OCI-LY7 (cell line): ENCODE measurements around the gene DAGLA. TPM values are rescaled to one million over a fixed set of nuclear protein-coding genes. Genes with fewer than 3 reads are reported as not detected.

ENCODE experiments used
- BruUV-seq: library from RNA; stranded (reverse); fragments of 400-500 nt; replicated peaks from 2 replicates; lab custom pipeline; 2021; lab: Mats Ljungman, UMichigan
- CTCF ChIA-PET: fragments of 300-600 bp; sonication (Branson Sonifier 250); formaldehyde crosslinking; loops from one replicate; lab custom pipeline; 2022; ENCODE audit warnings: antibody characterized with exemption; ENCODE audit not compliant: unreplicated experiment; lab: Charles Lee
- POLR2A ChIA-PET: fragments of 300-600 bp; sonication (Branson Sonifier 250); formaldehyde crosslinking; loops from one replicate; lab custom pipeline; 2022; ENCODE audit warnings: antibody characterized with exemption; lab: Charles Lee
- DNase-seq: peaks from one replicate; pipeline ENCODE4 v3.0.0-alpha.2; 2015; ENCODE audit warnings: low spot score
- H2AFZ ChIP-seq: fragments of 200-600 bp; sonication (generic), shearing (Covaris generic); 2 replicates; pipeline ENCODE4 v1.6.1; 2014; ENCODE audit warnings: mild to moderate bottlenecking, antibody characterized with exemption, low read length, moderate library complexity
- H3K27ac ChIP-seq: fragments of 200-600 bp; sonication (generic); 2 replicates; pipeline ENCODE4 v1.5.1; 2014; ENCODE audit warnings: mixed run types, low read depth, mild to moderate bottlenecking, moderate library complexity, low read length, inconsistent platforms; ENCODE audit not compliant: poor library complexity, severe bottlenecking
- H3K36me3 ChIP-seq: fragments of 200-600 bp; sonication (generic); 2 replicates; pipeline ENCODE4 v1.6.1; 2014; ENCODE audit warnings: mild to moderate bottlenecking, antibody characterized with exemption, low read length, moderate library complexity, mixed read lengths; ENCODE audit not compliant: insufficient read depth
- H3K4me1 ChIP-seq: fragments of 200-600 bp; sonication (generic); 2 replicates; pipeline ENCODE4 v1.5.1; 2014; ENCODE audit warnings: mild to moderate bottlenecking, low read length; ENCODE audit not compliant: insufficient read depth, poor library complexity, severe bottlenecking
- H3K4me2 ChIP-seq: fragments of 200-600 bp; sonication (generic); 2 replicates; pipeline ENCODE4 v1.6.1; 2014; ENCODE audit warnings: mild to moderate bottlenecking, low read length
- H3K4me3 ChIP-seq: fragments of 200-600 bp; sonication (generic); 2 replicates; pipeline ENCODE4 v1.5.1; 2014; ENCODE audit warnings: mild to moderate bottlenecking, low read depth, low read length; ENCODE audit not compliant: poor library complexity, severe bottlenecking
- H3K79me2 ChIP-seq: fragments of 200-600 bp; sonication (generic); 2 replicates; pipeline ENCODE4 v1.6.1; 2016; ENCODE audit warnings: low read depth, mild to moderate bottlenecking, low read length, moderate library complexity, mixed read lengths; ENCODE audit not compliant: insufficient read depth
- H3K9me2 ChIP-seq: fragments of 200-600 bp; sonication (generic); 2 replicates; pipeline ENCODE4 v1.6.1; 2016; ENCODE audit warnings: mild to moderate bottlenecking, low read length, mixed read lengths; ENCODE audit not compliant: insufficient read depth
- H3K9me3 ChIP-seq: fragments of 200-600 bp; sonication (generic); 2 replicates; pipeline ENCODE4 v1.6.1; 2014; ENCODE audit warnings: mild to moderate bottlenecking, mixed run types, low read length, mixed read lengths
- H4K20me1 ChIP-seq: fragments of 200-600 bp; sonication (generic); 2 replicates; pipeline ENCODE4 v1.6.1; 2014; ENCODE audit warnings: mild to moderate bottlenecking, antibody characterized with exemption, low read length, moderate library complexity, mixed read lengths; ENCODE audit not compliant: insufficient read depth
- EZH2phosphoT487 ChIP-seq: fragments of 200-600 bp; sonication (generic); IDR thresholded peaks from 2 replicates; pipeline ENCODE4 v1.6.1; 2018; ENCODE audit warnings: low read depth, borderline replicate concordance, mild to moderate bottlenecking, mixed run types, antibody characterized with exemption, low read length, moderate library complexity, mixed read lengths
- intact Hi-C: fragments of 100-400 bp; cut with micrococcal nuclease; formaldehyde crosslinking; loops from one replicate; pipeline ENCODE4 v1.10.0; 2022; ENCODE audit not compliant: unreplicated experiment
- total RNA-seq, 2 experiments: library from RNA; depleted of rRNA in 1 of 2; stranded (reverse); fragments of >200 nt in 1 of 2; shearing (Covaris generic) in 1 of 2; gene quantifications; 2 replicates each; pipeline ENCODE4 v1.2.3, GENCODE V29; 2014 to 2022
- TF ChIP-seq, protein P1 (sequence below): fragments of 200-600 bp; sonication (generic); conservative IDR thresholded peaks from 2 replicates; pipeline ENCODE4 v1.5.1; 2014; ENCODE audit warnings: mild to moderate bottlenecking, antibody characterized with exemption, low read length, moderate library complexity, mixed read lengths

The DAGLA gene
- total RNA-seq, 2 experiments from 2014 or later, result not detected

DNA sequence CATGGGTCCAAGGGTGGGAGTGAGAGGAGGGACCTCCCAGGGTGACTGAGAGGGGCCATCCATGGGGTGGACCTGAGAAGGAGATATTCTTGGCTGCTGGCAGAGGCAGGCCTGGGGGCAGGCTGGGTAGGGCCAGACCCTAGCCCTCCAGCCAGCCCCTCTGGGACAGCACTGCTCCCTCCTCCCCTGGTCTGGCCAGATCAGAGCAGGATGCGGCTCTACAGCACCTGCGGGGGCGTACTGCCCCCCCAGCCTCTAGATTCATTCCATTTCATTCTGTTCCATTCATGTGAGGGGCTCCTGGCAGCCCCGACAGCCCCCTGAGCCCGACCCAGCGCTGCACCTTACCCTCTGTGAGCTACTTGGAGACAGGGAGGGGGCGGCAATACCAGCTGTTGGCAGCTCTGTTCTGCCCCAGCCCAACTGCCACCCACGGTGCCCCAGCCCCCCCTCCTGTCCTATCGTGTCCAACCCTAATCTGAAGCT lies 37.9 kb downstream of the DAGLA start:
- no peak overlapping the region for H3K4me3 ChIP-seq
- DNase-seq, result no peak
- no peak overlapping the region for H3K27ac ChIP-seq
- no peaks in the 10 kb centered on the region for H3K9me2 ChIP-seq
- no peak for TF ChIP-seq EZH2phosphoT487
- intact Hi-C loops, result no loop called here
- H2AFZ ChIP-seq, result no peak overlapping the region
- H4K20me1 ChIP-seq, result no peaks in the 10 kb centered on the region
- BruUV-seq, result no TSS peak
- H3K4me2 ChIP-seq, result no peak overlapping the region
- no peaks in the 10 kb centered on the region for H3K4me1 ChIP-seq
- H3K79me2 ChIP-seq, result no peaks in the 10 kb centered on the region
- ChIA-PET POLR2A (no interaction called here), CTCF (interaction anchor here (0.6 kb wide), 1 partner anchor 186 kb away, joined by 6 read pairs; no protein-coding TSS in a partner anchor)
- no peaks in the 10 kb centered on the region for H3K9me3 ChIP-seq
- H3K36me3 ChIP-seq, result no peaks in the 10 kb centered on the region

DNA sequence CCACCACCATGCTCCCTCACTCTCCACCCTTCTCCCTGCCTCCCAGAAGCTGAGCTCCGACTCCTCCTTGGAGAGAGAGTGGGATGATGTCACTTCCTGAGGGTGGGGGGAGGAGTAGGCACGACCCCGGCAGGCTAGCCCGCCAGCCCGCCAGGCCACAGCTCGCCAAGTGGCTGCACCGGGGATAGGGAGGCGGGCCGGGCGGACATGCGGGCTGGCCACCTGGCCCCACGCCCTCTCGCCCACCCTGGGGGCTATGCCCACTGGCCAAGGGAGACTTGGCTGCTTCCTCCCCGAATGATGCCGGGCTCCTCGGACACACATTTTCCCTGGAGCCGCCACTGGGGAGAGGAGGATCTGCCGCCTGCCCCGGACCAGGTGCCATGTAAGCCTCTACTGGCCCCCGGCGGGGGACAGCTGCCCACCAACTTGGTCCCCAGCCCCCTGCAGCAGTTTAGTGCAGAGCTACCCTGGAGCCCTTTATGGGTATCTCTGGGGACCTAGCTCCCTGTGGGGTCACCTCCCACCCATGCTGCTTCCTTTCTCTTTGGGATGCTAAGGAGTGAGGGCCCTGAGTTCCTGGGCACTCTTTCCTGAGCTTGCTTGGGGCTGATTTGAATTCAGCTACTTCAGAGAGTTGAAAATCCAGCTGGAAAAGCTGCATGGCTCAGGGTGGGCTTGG lies 38.6 kb downstream of the DAGLA start:
- H4K20me1 ChIP-seq, result no peaks in the 10 kb centered on the region
- no peak overlapping the region for H2AFZ ChIP-seq
- no peak overlapping the region for H3K4me3 ChIP-seq
- no peak overlapping the region for H3K4me2 ChIP-seq
- no peaks in the 10 kb centered on the region for H3K4me1 ChIP-seq
- ChIA-PET POLR2A (no interaction called here), CTCF (interaction anchor here (0.6 to 1.0 kb wide), 3 partner anchors 15 to 187 kb away, joined by 3 to 6 read pairs (median 3); no protein-coding TSS in a partner anchor)
- intact Hi-C loops, result no loop called here
- no peak for TF ChIP-seq EZH2phosphoT487
- TF ChIP-seq, protein P1, sequence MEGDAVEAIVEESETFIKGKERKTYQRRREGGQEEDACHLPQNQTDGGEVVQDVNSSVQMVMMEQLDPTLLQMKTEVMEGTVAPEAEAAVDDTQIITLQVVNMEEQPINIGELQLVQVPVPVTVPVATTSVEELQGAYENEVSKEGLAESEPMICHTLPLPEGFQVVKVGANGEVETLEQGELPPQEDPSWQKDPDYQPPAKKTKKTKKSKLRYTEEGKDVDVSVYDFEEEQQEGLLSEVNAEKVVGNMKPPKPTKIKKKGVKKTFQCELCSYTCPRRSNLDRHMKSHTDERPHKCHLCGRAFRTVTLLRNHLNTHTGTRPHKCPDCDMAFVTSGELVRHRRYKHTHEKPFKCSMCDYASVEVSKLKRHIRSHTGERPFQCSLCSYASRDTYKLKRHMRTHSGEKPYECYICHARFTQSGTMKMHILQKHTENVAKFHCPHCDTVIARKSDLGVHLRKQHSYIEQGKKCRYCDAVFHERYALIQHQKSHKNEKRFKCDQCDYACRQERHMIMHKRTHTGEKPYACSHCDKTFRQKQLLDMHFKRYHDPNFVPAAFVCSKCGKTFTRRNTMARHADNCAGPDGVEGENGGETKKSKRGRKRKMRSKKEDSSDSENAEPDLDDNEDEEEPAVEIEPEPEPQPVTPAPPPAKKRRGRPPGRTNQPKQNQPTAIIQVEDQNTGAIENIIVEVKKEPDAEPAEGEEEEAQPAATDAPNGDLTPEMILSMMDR, result no peak
- H3K9me3 ChIP-seq, result no peaks in the 10 kb centered on the region
- no peaks in the 10 kb centered on the region for H3K79me2 ChIP-seq
- H3K36me3 ChIP-seq, result no peaks in the 10 kb centered on the region
- BruUV-seq, result no TSS peak
- no peak overlapping the region for H3K27ac ChIP-seq
- DNase-seq, result no peak
- H3K9me2 ChIP-seq, result no peaks in the 10 kb centered on the region

GRCh38 chr11:61719978-61720377 lies 39.8 kb downstream of the DAGLA start:
- H3K27ac ChIP-seq, result no peak overlapping the region
- no TSS peak for BruUV-seq
- H3K4me3 ChIP-seq, result no peak overlapping the region
- no peak for DNase-seq
- H3K9me2 ChIP-seq, result no peaks in the 10 kb centered on the region
- no peaks in the 10 kb centered on the region for H3K9me3 ChIP-seq
- H4K20me1 ChIP-seq, result no peaks in the 10 kb centered on the region
- H3K79me2 ChIP-seq, result no peaks in the 10 kb centered on the region
- TF ChIP-seq, protein P1, result no peak
- no peak for TF ChIP-seq EZH2phosphoT487
- H3K36me3 ChIP-seq, result no peaks in the 10 kb centered on the region
- H2AFZ ChIP-seq, result no peak overlapping the region
- no peak overlapping the region for H3K4me2 ChIP-seq
- H3K4me1 ChIP-seq, result no peaks in the 10 kb centered on the region
- ChIA-PET CTCF (no interaction called here), POLR2A (no interaction called here)
- intact Hi-C loops, result no loop called here
